EH (cell line): Measurements from ENCODE around the gene MAGI2.
"Not testable (repeated sequence)": the region's sequence is repeated elsewhere in the genome, so short reads cannot be mapped to it uniquely, and the experiment has no call there.

Experiments
- DNase-seq: peaks from one replicate; pipeline ENCODE4 v3.0.0-alpha.2; 2015; ENCODE audit warnings: low read depth

MAGI2 gene

GRCh38 chr7:79051915-79052314 is 401.6 kb downstream of the MAGI2 start:
- DNase-seq = peak; percentile 11

GRCh38 chr7:79050603-79051002 is 402.9 kb downstream of the MAGI2 start:
- DNase-seq = peak; percentile 71

- no peak for DNase-seq
Observed at GRCh38 chr7:79046061-79046460, 407.4 kb downstream of the MAGI2 start.

DNA sequence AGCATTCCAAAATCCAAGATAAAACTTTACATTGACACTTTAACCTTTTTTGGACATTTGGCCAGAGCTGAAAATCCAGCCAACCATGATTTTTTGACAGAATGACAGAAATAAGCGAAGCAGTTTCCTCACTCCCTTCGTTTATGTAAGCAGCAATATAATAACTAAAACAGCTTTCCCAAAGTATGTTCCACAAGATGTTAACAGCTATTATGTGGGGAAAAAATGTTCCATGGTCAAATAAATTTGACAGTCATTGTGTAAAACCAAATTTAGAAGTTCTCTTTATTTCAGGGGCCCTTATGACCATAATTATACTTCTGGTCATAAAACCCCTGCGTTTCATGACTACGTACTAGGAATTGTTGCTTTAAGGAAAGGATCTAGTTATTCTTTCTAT is 416.5 kb downstream of the MAGI2 start:
- peak; percentile 3 for DNase-seq

DNA sequence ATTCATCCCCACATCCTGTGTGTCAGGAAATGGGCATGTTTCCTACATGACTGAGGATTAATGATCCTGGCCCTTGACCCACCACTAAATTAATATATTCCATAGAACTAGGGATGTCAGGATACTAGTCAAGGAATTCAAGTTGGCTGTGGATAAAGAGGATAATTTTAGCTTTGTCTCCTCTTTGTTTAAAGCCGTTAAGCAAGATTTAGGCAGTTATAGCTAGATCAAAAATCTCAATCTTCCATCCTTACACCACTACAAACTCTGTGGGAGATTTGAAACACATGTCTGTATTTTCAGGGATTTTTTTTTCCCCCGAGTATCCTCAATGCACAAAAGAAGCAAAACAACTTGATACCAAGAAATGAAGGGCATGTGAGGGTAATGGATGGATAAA is 417.1 kb downstream of the MAGI2 start:
- peak; percentile 13 for DNase-seq

DNA sequence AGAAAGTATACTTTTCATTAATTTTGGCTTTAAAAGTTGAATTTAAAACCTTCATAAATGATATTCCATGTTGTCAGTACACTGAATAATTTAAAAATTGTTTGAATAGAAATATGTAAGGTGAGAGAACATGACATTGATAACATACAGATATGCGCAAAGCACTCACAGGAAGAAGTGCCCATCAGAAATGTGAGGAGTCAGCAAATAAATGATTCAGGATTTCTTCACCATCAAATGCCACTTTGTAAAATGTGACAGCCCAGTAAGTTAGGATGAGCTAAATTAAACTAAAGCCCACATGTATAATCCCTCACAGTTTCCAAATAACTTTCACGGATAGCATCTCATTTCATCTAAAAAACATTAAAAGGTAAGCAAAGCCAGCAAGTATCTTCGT is 417.6 kb downstream of the MAGI2 start:
- no peak for DNase-seq

DNA sequence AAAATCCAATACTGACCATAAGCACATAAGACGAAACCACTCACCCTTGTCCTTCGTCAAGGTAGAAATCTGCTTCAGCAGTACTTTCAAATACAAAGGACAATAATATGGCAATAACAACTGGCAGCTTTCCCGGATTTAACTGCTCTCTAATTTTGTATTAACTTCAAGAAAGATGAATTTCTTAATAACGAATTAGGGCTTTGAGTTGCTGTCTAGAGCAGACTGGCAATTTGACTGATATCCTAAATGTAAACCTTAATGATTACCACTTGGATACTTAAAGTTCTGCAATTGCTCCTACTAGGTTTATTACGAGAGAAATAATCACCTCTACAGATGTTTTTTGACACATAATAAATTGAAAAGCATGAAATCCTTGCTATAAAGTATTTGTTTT is 418.7 kb downstream of the MAGI2 start:
- no peak for DNase-seq

DNA sequence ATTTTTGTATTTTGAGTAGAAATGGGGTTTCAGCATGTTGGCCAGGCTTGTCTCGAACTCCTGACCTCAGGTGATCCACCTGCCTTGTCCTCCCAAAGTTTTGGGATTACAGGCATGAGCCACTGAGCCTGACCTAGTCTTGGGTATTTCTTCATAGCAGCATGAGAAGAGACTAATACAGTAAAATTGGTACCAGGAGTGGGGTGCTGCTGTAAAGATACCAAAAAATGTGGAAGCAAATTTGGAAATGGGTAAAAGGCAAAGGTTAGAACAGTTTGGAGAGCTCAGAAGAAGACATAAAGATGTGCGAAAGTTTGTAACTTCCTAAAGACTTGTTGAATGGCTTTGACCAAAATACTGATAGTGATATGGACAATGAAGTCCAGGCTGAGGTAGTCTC is 433.8 kb downstream of the MAGI2 start:
- DNase-seq = not testable (repeated sequence)

DNA sequence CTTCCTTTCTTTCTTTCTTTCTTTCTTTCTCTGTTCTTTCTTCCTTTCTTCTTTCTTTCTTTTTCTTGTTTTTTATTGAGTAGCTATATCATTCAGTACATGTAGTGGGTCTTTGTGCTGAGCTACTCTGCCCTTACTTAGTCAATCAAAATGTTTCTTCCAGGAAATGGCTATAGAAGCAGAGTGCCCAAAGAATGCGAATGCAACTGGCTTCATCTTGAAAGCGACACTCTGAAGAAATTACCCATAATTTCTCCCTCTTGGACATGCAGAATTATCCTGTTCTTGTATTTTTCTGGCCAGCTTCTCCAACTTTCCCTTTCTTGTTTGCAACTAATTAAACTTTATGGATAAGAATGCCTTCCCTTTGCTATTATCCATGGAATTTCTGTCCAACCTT is 441.5 kb downstream of the MAGI2 start:
- no peak for DNase-seq

- DNase-seq = peak; percentile 16
Observed at GRCh38 chr7:79009647-79010046, 443.8 kb downstream of the MAGI2 start.

GRCh38 chr7:79008786-79009185 is 444.7 kb downstream of the MAGI2 start:
- DNase-seq = no peak

DNA sequence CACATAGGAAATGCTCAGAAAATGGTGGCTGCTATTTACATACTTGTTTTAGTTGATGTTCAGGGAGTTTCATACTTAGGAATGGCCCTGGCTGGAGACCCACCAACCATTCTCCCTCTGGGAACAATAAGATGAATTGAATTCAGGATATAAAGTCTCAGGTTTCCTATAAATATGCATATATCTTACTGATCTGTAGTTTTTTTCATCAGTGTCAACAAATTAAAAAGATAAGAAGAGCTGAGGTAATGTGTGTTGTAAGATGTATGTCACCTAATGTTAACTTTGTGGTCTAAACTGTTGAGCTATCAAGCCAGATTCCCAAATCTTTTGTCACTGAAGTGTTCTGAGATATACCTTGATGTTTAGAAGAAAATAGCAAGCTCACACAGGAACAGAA is 457.5 kb downstream of the MAGI2 start:
- DNase-seq = no peak

- DNase-seq = no peak
Observed at GRCh38 chr7:78993341-78993740, 460.1 kb downstream of the MAGI2 start.

DNA sequence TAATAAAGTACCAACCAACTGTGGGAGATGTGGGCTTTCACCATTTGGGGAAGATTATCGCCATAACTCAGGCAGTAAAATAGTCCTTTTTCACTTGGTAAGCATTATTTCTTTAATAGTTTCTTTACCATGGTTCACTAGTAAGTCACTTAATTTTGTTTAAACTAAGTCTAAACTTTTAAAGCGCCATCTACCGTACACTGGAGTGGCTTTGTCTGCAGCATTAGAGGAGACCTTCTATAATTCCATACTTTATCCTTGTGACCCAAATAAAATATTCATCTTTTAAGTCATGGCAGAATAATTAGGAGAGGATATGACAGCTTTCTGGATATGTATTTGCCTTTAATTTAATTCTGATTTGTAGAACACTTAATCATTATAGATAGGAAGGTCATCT is 468.0 kb downstream of the MAGI2 start:
- no peak for DNase-seq

DNA sequence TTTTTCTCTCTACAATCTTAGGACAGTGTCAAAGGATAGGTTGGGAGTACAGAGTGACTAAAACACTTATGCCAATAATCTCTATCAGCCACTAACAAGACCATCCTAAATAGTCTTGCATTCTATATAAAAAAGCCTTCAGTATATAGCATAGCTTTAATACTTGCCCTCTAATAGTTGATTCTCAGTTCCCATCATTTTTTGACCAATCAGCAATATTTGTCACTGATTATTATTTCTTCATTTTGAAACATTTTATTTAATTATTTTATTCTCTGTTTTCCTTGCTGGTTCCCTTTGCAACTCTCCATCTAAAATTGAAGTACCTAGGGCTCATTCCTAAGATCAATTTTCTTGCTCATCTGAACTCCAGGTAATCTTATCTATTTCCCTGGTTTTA is 470.0 kb downstream of the MAGI2 start:
- DNase-seq = no peak

- peak; percentile 69 for DNase-seq
Observed at GRCh38 chr7:78970440-78970916, 483.0 kb downstream of the MAGI2 start.

DNA sequence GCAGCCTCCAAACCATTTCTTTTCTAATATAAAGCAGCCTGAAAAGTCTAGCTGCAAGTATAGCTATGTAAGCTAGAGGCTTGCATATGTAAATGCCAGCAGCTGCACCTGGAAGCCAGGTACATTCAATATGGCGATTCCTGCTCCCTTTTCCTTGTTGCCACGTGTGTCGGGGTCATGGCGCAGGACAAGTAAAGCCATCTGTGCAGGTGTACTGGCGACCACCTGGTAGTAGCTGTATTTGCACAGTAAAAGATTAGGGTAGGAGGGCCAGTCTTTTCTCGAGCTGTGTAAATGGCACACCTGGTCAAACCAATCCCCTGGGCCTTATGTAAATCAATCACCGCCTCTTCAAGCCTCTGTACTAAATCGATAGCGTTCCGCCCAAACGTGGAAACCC is 484.5 kb downstream of the MAGI2 start:
- no peak for DNase-seq

- DNase-seq = peak; percentile 1
Observed at GRCh38 chr7:78967561-78967960, 485.9 kb downstream of the MAGI2 start.

DNA sequence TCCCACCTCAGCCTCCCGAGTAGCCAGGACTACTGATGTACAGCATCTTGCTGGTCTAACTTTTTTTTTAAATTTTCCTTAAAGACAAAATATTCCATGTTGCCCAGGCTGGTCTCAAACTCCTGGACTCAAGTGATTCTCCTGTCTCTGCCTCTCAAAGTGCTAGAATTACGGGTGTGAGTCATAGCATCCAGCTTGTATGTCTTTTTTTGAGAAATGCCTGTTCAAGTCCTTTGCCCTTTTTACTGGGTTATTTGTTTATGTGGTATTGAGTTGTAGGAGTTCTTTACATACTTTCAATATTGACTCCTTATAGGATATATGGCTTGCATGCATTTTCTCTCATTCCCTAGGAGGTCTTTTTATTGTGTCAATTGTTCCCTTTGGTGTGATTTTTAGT is 486.4 kb downstream of the MAGI2 start:
- DNase-seq = peak; percentile 60

DNA sequence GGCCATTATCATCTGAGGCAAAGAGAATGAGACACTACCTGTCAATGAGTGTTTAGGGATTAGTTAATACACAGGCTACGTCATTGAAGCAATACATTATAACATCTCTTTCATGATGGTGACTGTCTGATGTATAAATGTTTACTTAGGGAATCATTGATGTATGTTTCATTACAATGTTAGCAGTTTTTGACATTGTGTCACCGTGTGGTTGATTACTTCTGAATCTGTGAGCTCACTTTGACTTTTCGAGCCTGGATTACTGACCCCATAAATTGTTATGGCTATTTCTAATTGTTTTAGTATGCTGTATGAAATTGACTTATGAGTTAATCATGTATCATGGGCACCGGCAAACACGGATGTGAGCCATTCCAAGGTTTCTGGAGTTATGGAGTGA is 494.0 kb downstream of the MAGI2 start:
- peak; percentile 24 for DNase-seq

DNA sequence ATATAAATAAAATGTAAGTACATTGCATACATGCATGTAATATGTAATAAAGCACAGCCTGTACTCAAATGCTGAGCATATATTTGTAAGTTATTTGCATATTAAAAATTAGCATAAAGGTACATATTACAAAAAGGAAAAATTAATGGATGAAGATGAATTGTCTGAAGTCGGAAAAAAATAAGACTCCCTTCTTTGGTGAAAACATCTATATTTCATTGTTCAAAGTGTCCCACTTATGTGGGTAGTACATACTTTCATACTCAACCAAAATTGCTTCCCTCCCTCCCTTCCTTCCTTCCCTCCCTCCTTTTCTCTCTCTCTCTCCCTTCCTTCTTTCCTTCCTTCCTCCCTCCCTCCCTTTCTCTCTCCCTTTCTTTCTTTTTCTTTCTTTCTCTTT is 498.1 kb downstream of the MAGI2 start:
- no peak for DNase-seq

DNA sequence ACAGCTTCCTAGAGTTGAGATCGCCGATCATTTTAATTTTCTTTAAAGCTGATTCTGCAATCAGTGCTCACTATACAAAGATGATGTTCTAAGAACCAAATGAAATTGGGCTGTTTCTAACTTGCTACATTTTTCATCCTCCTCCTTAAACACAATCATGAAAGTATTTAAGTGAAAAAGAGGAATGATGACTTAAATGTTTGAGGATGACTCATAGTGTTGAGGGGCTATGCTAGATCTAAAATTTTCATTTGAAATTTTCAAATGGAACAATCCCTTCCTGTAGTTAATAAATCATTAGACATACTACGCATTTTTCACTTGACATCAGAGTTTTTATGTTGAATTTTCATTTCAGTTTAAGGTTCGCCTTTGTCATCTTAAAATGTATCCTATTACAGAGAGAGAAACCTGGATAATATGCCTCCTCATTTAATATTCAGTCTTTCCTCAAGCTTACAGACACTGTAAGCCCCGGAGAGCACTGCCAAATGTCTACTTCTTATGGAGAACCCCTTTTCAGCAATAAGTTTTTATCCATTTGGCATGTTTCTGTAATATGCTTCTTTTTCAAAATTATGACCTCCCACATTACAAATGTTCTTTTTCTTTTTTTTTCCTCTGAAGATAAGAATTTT is 499.6 kb downstream of the MAGI2 start:
- DNase-seq = peak; percentile 57

GRCh38 chr7:78953090-78953489 is 500.4 kb downstream of the MAGI2 start:
- peak; percentile 36 for DNase-seq

DNA sequence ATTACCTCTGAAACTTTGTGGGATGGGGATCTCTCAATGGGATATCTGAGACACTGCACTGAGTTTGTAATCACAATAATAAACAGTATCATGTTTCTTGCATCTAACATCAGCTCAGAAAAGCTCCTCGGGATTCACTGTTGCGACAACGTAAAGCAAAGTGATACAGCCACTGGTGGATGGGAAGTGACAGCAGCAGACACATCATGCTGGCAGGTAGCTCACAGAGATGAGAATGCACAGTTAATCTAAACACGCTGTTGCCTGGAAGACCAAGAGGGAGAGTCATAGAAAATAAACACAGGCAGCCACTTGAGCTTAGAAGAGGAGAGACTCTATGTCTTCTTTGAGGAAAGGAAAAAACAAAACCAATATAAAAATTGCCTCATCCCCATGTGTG is 513.8 kb downstream of the MAGI2 start:
- no peak for DNase-seq

DNA sequence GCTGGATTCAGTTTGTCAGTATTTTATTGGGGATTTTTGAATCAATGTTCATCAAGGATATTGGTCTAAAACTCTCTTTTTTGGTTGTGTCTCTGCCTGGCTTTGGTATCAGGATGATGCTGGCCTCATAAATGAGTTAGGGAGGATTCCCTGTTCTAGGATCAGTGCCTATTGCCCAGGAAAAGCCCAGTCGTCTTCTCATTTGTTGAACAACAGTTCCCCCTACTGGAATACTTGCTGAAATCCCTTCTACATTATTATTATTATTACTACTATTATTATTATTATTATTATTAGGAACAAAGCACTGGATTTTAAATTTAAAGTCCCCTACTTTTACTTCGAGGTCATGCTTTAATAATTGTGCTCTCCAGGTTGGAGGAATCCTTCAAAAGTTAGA is 528.9 kb downstream of the MAGI2 start:
- peak; percentile 62 for DNase-seq
